Testis (tissue), 2 donors: Measurements from ENCODE around the gene C4orf50.

Experiments used
- CTCF ChIP-seq, 3 experiments: fragments of 450-650 bp in 2 of 3; fragments of 200-600 bp in 1 of 3; sonication (generic) in 1 of 3; IDR thresholded peaks; one replicate each; pipeline ENCODE4 v1.5.1; 2016 to 2019; ENCODE audit warnings: antibody characterized with exemption in 3 of 3, mild to moderate bottlenecking in 2 of 3, moderate library complexity in 1 of 3
- POLR2A ChIP-seq: fragments of 450-650 bp; IDR thresholded peaks from one replicate; pipeline ENCODE4 v1.6.1; 2017; ENCODE audit warnings: antibody characterized with exemption, mild to moderate bottlenecking, moderate library complexity

- no peak for TF ChIP-seq POLR2A
- no peak for TF ChIP-seq CTCF (IDR thresholded peaks at IDR 0.05)
Observed at GRCh38 chr4:5877392-5877791, 140.8 kb downstream of the C4orf50 start.
